AG08396 (cell line): ENCODE results near the gene OPN1SW.

Source experiments
- DNase-seq: peaks from one replicate; pipeline ENCODE4 v3.0.0; 2012; ENCODE audit warnings: low spot score, mixed read lengths

OPN1SW gene

DNA sequence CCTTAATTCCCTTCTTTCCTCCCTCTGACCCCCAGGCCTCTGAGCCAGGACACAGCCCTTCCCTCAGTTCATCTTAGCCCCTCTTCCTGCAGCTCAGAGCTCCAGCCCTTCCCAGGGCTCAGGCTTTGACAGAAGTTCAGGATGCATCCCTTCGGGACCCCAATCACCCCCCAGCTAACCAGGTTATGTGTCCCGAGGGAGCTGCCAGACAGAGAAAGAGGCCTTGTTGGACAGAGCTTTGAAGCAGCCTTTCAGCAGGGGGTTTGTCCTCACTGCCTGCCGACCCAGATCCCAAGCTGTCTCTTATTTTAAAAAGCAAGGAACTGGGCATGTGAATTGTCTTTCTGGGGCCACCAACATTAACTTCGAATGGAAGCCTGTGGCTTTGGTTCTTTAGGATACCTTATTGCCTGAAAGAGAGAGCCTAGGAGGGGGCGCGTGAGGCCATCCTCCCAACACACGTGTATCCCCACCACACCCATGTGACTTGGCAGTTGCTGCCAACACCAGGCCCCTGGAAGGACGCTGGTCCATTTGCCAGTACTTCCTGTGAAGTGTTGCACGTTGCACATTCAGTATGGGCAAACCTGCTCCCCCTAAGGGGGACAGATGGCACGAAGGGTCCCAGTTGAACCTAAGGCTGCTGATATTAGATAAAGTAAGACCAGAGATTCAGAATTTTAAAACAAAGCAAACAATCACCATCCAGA is 17.0 kb upstream of the OPN1SW start:
- no peak for DNase-seq

DNA sequence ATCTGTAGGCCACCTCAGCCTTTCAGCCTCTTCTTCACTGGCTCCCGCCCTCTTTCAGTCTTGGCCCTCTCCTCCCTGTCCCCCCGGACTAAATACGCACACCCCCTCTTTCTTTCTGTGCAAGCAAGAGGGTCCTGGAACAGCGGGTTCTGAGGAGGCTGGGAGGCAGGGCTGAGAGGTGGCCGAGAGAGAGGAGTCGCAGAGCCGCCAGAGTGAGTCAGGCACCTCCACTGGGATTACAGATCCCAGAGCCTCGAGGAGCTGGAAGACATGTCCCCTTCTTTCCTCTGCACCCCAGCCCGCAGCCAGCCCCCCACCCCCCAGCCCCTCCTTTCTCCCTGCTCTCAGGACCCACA is 16.4 kb upstream of the OPN1SW start:
- peak; percentile 68 for DNase-seq

DNA sequence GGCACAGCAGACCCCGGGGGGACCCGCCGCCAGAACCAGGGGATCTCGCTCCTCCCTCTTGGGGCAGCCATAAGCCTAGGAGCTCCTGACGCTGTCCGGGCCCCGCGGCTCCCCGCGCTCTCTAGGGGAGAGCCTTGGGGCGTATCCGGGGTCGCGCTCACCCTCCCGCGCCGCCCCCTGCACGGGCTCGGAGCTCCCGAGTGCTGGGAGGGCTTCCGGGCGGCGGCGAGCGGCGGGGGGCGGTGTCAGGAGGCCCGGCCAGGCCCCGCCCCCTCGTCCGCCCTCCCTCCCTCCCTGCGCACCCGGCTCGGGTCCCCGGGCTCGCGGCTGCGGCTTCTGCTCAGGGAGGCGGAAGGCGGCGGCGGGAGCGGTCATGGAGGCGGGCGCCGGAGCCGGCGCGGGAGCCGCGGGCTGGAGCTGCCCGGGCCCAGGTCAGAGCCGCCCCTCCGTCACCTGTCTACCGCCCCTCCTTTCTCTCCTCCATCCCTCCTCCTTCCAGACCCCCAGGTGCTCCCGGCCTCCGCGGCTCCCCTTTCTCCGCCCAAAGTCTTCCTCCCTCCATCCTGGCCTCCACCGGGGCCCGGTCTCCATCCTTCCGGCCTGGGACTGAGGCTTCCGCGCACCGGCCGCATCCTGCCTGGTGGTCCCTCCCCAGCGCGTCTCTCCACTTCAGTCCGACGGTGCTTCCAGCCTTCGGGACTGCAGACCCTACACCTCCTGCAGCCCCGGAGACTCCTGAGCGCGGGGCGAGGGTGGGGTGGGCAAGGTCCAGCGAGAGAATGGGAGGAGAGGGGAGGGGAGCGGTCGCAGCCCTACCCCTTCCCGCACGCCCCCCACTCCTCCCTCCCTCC is 15.8 kb upstream of the OPN1SW start, which contains the start of gene CCDC136:
TSS of gene CCDC136 (plus strand) at position 848 of the 851 bp plus-strand sequence. CDS start 444 bp downstream, outside the sequence.
- peak; percentile 91 for DNase-seq

DNA sequence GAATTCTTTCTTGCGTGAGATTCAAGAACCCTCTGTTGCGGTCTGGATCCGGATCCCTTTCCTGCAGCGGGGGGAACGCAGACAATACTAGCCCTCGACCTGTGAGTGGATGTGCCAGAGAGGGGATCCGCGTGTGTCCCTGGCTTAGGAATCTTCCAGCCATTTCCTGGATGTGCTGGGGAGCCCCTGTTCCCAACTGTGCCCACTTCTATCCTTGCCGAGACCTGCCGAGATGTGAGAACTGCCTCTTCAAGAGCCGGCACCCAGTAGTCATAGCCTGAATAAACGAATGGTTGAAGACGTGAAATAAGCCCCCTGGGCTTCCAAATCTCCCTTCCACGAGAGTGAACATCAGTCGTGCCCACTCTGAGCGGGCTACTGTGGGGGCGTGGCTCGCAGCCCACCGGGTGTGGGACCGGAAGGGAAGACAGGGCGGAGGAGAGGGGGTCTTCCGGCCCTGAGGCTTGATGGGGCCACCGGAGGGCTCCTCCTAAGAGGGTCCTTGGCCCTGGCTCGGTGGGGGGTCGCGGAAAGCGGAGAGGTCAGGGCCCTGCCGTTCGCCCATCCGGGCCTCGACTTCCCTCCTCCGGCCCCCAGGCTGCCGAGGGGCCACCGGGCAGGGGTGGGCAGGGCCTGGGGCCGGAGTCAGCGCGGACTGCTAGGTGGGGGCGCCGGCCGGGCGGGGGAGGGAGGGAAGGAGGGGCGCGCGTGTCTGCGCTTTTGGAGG is 14.9 kb upstream of the OPN1SW start:
- no peak for DNase-seq

DNA sequence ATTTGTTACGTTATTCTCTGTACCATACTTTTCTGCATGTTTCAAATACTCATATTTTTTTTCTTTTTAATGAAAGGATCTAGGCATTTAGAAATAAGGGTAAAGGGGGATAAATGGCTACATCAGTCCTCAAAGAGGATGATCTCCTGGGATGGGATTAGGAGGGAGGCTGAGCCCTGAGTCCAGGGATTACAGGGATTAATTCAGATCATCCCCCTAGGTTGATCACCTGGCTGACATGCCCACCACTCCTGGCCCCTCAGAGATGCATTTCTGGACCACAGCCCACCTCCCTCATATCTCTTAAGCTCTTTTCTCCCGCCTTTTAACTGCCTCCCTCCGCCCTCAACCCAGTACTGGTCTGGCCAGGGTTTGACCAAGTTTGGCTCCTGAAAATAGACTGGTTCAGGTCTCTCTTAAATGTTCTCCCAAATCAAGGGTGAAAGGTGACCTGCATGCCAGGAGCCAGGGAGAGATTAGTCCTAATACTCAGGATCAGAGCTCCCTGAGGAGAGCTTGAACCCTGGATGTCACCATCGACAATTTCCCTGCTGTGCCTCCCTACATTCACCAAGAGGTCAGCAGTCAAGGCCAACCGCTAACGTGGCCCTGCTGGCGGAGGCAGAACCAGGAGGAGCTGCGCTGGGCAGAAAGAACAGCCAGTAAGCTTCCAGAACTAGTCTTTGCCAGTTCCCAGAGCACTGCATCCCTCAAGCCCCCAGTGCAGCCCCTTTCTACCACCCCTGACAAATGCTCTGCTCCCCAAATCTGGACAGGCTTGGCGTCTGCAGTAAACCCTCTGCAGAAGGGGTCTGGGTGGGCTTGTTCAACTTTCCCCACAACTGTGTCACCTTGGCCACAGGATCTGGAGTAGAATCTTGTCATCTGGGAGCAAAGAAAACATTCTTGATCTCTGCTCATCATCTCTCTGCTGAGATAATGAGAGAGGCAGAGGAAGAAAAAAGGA is 13.1 kb upstream of the OPN1SW start:
- no peak for DNase-seq

DNA sequence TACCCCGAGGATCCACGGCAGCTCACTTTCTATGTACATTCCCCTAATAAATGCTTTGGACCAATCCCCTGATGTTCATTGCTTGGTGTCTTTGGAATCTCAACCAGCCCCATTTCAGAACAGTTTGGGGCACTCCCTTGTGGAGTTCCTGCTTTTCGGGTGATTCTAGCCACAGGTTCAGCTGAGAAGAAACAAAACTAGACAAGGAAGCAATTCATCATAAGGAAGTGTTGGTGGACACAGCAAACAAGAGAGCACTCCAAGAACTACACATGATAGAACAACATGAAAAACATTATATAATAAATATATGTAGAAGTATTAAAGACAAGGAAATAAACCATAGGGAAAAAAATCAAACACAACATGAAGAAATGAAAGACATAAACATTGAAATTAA is 10.1 kb upstream of the OPN1SW start:
- no peak for DNase-seq

DNA sequence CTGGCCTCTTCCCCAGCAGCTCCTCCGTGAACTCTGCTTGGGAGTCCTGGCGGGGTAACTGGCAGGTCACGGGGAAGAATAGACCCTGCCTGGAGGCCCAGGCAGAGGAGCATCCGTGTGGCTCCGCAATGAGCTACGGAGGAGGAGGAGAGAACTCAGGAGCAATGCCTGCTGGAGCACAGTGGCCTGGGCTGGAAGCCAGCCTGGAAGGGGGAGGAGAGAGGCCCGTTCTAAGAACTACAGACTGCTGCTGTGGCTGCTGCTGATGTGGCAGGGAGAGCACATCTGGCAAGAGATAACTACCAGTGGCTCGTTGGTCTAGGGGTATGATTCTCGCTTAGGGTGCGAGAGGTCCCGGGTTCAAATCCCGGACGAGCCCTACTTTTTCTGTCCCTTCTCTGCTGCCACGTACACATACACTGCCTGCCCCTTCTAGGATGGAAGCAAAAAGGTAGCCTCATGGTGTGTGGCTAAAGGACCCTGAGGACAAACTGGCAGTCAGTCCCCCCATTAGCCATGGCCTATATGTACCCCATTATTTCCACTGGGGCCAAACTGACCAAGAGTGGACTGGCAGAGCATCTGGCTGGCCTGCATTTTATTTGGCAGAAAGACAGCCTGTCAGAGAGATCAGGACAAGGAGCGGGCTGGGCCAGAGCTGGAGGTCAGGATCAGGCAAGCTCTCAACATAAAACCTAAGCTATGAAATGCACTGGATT is 7.7 kb upstream of the OPN1SW start:
- DNase-seq: peak; percentile 80

DNA sequence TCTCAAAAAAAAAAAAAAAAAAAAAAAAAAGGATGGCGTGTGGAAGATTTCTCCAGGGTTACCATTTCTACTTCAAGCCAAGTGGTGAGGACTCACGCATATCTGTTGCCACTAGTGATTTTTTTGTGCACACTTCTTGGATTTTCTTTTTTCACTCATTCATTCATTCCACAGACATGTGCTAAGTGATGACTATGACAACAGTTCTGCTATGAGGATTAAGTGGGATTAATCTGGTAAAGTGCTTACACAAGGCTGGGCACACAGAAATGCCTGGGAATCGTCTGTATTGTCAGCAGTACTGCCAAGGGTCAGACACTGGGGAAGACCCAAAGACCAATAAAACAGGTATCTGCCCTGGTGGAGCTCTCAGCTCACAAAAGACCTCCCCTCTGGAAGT is 6.3 kb upstream of the OPN1SW start:
- DNase-seq: no peak

DNA sequence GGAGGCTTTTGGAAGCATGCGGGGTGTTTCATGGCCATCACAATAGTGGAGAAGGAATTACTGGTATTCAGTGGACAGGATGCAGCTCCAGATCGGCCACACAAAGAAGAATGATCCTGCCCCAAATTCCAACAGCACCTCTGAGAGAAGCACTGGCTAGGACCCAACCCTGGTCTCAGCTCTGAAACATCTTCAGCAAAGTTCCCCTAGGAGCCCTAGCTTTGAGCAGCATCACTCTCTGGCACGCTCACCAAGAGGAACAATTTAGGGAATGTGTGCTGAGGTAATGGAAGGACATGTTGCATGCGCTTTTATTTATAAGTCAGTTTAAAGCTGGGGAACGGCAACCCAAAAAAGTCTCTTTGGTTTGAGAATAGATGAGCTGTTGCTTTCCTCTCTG is 5.5 kb upstream of the OPN1SW start:
- DNase-seq: peak; percentile 76

DNA sequence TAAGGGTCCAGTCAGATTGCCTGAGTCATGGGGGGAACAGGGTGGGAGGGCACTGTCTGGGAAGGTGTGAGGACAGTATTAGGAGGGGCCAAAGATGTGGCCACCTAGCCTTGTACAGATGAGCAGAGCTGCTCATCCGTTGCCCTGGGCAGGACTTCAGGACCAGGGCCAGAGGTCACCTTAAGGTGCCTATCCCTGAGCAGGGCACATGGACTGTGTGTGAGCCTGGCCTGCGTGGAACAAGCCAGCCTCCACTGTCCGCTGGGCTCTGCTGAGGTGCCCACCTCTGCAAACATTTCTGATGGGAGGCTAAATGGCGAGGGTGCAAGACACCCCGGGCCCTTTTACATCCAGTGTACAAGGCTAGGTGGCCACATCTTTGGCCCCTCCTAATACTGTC is 3.4 kb upstream of the OPN1SW start:
- no peak for DNase-seq

DNA sequence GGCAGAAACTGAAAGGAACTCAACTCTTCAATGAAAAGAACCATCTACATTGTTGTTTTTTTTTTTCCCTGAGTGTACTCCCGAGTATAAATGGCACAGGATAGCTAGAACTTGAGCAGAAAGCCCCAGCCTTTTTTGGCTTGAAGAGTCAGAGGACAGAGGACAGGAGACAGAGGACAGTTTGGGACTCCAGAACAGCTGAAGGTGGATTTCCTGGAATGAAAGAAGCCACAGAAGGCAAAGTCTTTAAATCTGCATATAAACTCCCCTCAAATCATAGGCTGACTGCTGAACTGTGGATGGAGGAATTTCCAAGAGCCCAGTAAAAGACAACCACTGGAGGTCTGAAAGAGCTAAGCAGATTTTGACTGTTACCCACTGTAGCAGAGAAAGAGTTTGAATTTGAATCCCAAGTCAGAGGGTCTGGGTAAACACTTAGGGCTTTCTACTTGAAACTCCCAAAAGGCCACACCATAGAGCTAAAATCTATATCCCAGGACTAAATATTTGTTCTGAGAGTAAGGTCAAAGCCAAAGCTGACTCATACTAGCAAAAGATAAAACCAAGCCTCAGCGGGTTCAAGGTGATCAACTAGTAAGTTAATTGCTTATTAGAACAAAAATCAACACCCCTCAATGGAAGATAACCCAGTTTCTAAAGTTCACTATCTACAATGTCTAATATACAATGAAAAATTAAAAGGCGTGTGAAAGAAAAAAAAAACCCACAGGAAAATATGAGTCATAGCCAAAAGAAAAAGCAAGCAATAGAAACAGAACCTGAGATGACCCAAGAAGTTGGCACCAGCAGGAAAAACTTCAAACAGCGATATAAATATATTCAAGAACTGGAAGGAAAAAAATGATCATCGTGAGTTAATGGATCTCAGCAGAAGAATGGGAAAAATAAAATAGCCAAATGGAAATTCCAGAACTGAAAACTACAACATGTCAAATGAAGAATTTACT is 1.8 kb upstream of the OPN1SW start:
- no peak for DNase-seq

DNA sequence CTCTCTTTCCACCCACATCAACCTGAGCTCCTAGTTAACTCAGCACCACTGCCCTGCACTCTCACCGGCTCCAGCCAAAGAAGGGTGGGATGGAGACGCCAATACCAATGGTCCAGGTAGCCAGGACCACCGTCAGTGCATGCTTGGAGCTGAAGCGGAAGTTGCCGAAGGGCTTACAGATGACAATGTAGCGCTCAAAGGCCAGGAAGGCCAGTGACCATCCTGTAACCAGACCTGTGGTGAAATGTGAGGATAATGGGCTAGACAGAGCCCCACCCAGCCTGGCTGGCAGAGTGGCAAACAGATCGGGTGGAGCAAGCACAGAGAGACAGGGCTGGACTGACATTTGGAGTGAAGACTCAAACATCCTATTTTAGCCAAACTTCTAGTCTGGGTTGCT is 673 bp downstream of the OPN1SW start:
- DNase-seq: no peak

DNA sequence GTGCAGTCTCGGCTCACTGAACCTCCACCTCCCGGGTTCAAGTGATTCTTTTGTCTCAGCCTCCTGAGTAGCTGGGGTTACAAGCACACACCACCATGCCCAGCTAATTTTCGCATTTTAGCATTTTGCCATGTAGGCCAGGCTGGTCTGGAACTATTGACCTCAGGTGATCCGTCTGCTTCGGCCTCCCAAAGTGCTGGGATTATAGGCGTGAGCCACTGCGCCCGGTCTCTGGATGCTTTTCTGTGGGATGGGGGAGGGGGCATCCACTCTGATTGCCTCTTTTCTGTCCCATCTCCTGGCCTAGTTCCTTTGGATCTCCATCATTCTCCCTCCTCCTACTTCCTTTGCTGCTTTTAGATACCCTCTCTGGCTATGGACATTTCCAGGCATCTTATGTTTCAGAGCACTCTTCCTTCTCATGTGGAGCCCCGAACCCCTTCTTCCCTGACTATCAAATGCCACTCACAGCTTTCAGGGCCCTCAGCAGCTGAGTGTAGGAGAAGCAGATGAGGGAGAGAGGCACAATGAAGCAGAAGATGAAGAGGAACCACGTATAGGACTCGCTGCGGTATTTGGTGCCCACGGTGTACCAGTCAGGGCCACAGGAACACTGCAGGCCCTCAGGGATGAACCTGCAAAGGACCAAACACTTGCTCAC is 1.4 kb downstream of the OPN1SW start:
- no peak for DNase-seq

DNA sequence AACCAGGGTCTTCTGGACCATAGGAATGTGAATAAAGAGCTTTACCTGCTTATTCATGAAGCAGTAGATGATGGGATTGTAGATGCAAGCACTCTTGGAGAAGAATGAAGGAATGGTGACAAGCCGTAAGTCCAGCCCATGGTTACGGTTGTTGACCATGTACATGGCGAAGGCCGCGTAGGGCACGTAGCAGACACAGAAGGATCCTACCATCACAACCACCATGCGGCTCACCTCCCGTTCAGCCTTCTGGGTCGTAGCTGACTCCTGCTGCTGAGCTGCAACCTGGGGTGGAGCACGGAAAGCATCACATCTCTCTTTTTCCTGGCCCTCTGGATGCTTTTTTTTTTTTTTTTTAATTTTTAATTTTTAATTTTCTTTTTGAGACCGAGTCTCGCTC is 2.0 kb downstream of the OPN1SW start:
- DNase-seq: no peak

DNA sequence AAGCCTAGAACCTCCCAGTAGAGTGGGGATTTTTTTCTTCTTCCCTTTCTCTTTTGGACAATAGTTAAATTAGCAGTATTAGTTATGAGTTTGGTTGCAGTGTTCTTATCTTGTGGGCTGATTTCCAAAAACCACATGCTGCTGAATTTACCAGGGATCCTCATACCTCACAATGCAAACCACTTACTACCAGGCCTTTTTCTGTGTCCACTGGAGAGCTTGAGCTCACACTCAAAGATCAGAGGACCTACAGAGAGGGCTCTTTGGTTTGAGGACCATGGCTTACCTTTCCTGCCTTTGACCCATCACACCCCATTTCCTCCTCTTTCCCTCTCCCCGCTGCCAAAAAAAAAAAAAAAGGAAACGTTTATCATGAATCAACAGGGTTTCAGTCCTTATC is 5.4 kb downstream of the OPN1SW start:
- DNase-seq: no peak

DNA sequence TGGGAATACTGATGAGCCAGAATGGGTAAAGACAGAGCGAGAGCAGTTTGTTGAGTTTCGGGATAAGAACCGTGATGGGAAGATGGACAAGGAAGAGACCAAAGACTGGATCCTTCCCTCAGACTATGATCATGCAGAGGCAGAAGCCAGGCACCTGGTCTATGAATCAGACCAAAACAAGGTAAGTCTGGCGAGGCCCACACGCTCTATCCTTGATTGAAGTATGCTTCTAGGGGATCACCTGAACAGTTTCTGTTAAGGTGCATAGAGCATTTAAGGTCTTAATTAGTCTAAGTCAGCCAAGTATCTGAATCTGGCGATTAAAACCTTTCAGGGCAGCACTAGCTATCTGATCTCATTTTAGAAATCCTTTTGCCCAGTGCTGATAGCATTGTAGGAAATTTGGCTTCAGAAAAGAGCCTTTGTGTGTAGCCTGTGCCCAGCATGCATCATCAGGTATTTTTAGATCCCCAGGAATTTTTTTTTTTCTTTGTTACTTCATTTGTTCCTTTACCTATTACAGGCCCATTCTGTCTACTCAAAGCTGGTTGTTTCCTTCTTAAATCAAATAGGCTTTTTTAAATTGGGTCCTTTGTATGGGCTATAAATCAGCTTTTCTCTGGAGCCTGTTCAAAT is 8.0 kb downstream of the OPN1SW start:
- DNase-seq: no peak

DNA sequence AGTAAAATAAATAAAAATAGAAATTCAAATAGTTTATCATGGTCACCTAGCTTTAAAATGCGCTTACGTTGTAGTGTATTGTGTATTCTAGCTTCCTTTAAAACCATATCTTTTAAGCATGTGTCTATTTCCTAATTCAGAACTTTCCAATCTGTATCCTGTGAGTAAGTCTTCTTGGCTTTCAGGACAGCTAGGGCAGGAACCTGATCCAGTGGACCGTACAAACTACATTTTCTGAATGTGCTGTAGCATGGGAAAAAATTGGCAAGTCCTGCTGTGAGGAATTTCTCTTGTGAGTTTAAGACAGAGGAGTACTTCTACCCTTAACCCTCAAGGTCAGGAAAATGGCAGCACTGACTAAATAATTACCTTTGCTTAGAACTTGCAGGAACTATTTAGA is 12.1 kb downstream of the OPN1SW start:
- no peak for DNase-seq

DNA sequence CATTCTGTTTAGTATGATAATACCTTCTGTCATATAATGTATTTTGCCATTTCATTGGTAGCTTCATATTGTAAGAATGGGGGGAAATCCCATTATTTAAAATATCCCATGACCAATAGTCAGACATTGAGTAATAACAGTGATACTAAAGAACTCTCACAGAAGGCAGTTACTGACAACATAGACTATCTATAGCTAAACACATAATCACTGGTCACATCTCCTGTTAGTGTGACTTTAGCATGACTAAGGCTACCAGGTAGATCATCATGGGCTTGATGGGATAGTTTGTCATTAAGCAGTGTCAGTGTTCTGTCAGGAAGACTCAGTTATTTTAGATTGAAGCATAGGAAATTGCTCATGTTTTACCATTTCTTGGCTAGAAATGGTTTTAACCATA is 16.4 kb downstream of the OPN1SW start:
- DNase-seq: no peak

DNA sequence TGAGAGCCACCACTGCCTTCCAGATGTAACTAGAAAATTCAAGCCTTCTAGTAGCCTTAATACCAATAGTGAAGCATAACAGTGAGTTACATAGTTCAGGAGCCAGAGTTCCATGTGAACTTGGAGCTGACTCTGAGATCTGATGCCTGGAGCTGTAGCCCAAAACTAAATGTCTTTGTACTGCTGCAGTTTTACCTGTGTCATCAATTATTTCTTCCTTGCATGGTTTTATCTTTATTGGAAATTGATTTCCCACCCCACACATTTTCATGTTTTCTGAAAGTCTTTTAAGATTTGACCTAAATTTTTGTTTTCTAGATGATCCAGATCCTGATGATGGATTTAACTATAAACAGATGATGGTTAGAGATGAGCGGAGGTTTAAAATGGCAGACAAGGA is 17.0 kb downstream of the OPN1SW start:
- DNase-seq: no peak
